NCI-H2029 treated with DMSO at 0.1 percent for 48 hours (cell line): ENCODE measurements around the gene ABCB10.
"Not testable (repeated sequence)": the region's sequence is repeated elsewhere in the genome, so short reads cannot be mapped to it uniquely, and the experiment has no call there.

Experiments
- DNase-seq: peaks from one replicate; lab custom pipeline; 2025; lab: John Stamatoyannopoulos, UW

Gene ABCB10

DNA sequence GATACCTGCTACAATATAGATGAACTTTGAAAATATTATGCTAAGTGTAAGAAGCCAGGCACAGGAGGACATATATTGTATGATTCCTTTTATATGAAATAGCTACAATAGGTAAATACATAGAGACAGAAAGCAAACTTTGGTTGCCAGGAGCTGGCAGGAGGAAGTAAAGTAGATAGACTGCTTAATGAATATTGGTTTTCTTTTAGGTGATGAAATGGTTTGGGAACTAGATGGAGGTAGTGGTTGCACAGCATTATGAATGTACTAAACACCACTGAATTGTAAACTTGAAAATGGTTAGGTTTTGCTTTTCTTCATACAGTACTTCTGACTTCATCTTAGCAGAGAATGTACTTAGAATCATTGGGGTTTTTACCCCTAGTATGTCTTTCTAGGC is 21.5 kb downstream of the ABCB10 start:
- no peak for DNase-seq

DNA sequence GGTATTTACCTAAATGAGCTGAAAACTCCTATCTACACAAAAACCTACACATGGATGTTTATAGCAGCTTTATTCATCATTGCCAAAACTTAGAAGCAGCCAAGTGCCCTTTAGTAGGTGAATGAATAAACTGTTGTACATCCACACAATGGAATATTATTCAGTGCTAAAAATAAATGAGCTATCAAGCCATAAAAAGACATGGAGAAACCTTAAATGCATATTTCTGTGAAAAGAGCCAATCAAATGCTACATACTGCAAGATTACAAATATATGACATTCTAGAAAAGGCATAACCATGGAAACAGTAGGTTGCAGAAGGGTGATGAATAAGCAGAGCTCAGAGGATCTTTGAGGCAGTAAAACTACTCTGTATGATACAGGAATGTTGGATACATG is 23.3 kb downstream of the ABCB10 start:
- no peak for DNase-seq

DNA sequence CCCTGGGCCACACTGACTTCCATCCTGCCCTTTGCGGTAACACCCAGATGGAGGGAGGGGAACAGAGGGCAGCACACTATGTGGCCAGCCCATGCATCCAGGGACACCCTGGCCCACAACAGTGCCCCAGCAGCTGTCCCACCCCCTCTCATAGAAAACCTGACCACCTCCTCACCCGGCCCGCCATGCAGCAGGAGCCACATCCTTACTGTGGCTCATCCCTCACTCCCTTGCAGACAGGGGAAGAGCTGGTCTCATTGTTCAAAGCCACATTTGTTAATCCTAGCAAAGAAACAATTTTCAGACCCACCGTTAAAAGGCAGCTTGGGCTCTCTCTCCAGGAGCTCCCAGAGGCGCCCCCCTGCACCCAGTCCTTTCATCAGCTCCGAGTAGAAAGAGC is 27.2 kb downstream of the ABCB10 start:
- DNase-seq: no peak

DNA sequence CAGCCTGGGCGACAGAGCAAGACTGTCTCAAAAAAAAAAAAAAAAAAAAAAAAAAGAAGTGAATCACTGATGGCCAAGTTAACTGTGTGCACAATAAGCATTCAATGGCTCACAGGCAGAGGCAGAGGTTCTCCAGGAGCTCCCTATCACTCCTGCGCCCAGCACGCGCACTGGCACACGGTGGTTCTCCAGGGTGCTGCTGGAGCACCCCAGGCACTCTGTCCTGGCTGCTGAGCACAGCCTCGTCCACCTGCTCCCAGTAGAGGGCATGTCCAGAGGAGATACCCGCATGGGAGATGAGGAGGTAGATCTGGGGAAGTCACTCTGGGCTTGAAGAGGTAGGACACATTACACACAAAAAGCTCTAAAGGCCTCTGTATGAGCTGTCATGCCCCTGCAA is 28.9 kb downstream of the ABCB10 start:
- DNase-seq: no peak

DNA sequence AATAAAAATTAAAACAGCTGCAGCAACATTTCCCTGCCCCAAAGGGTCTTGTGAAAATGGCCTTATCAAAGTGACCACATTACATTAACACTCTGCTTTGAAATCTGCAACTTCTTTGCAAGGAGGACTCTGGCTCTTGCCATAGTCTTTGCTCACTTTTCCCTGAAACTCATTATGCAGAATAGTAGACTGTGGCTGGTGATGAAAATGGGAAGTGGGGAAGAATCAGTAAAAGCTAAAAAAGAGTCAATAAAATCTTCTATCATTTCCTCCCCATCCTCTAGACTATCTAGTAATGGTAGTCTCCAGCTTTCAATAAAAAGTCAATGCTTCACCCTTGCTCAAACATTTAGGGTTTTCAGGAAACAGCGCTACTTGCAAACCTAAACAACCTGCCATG is 31.8 kb downstream of the ABCB10 start:
- no peak for DNase-seq

DNA sequence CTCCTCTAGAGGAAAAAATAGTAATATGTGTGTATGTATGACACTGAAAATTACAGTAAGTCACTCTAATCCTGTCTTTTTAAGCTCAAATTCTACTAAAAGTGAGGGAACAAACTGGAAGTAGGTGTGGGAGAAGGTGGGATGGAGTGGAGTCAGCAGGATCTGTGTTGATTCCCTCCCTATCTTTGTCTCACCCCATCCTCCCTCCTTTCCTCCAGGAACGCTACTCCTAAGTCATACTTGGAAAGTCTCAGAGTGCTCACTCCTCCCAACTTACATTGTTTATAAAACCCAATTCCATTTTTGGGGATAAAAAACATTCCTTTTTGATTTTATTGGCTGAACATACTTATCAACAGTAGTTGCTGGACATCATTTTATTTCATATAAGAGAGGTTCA is 35.5 kb downstream of the ABCB10 start:
- DNase-seq: no peak

DNA sequence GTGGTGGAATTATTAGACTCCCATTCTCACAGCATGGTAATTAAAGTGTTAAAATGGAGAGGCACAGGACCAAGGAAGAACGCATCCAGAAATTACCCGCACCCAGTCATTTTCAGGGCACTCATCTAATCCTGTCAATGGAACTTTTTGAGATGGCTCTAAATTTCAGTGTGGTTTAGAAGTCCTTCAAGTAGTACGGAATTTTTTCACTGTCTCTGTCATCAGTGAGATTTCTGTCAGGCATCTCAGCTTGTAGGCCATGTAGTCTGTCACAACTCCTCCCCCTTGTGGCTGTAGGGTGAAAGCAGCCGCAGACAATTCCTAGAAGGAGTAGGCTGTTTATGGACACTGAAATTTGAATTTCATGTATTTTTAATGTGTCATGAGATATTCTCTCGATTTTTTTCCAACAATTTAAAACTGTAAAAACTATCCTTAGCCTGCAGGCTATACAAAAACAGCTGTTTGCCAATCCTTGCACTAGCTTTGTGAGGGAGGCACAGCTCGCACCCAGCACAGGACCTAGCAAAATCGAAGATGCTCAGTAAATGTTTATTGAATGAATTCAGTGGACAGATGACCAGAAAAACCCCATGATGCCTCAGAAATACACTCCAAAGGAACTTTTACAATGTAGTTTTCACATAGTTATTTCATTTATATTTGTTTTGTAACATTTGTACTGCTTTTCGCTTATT is 43.8 kb downstream of the ABCB10 start:
- DNase-seq: peak; percentile 36

DNA sequence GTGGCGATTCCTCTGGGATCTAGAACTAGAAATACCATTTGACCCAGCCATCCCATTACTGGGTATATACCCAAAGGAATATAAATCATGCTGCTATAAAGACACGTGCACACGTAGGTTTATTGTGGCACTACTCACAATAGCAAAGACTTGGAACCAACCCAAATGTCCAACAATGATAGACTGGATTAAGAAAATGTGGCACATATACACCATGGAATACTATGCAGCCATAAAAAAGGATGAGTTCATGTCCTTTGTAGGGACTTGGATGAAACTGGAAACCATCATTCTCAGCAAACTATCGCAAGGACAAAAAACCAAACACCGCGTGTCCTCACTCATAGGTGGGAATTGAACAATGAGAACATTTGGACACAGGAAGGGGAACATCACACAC is 46.9 kb downstream of the ABCB10 start:
- DNase-seq: not testable (repeated sequence)

DNA sequence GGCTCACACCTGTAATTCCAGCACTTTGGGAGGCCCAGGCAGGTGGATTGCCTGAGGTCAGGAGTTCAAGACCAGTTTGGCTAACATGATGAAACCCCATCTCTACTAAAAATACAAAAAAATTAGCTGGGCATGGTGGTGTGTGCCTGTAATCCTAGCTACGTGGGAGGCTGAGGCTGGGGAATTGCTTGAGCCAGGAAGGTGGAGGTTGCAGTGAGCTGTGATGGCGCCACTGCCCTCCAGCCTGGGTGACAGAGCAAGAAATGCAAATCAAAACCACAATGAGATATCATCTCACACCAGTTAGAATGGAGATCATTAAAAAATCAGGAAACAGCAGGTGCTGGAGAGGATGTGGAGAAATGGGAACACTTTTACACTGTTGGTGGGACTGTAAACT is 47.3 kb downstream of the ABCB10 start:
- DNase-seq: not testable (repeated sequence)

DNA sequence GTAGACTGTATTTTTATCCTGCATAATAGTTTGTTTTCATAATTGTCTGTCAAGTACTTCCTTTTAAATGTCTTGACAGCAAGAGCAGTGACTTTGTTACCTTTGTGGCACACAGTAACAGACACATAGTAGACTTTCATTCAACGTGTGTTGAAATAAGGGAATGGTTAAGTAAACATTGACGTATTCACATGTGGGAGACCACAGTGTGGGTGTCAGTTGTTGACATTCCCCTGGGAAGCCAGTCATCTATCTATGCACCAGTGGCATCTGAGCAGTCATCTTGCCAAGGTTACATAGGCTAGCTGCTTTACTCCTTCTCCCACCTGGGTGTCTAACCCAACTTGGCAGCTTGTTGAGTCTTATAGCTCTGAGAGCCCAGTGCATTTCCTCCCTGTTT is 48.9 kb downstream of the ABCB10 start:
- DNase-seq: no peak

DNA sequence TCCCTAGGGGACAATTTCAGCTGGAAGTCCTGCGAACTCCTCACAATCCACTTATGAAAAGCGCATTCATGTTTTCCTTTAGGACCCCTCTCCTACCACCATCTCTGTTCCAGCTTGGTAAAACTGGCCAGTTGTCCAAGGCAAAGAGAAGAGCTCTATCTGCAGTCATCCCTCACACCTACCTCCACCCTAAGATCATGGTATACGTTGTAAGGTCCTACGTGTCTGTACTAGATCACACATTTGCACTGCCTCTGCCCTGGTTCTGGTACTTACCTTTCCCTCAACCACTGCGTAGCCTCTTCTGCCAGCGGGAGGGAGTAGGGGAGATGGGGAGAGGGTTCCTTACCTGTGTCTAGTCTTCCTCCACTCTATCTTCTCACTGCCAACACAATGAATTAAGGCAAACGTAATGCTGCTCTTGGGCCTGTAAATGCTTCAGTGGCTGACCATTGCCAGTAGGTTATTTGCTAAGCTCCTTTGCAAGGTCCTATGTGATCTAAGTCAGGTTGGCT is 49.6 kb downstream of the ABCB10 start:
- no peak for DNase-seq

DNA sequence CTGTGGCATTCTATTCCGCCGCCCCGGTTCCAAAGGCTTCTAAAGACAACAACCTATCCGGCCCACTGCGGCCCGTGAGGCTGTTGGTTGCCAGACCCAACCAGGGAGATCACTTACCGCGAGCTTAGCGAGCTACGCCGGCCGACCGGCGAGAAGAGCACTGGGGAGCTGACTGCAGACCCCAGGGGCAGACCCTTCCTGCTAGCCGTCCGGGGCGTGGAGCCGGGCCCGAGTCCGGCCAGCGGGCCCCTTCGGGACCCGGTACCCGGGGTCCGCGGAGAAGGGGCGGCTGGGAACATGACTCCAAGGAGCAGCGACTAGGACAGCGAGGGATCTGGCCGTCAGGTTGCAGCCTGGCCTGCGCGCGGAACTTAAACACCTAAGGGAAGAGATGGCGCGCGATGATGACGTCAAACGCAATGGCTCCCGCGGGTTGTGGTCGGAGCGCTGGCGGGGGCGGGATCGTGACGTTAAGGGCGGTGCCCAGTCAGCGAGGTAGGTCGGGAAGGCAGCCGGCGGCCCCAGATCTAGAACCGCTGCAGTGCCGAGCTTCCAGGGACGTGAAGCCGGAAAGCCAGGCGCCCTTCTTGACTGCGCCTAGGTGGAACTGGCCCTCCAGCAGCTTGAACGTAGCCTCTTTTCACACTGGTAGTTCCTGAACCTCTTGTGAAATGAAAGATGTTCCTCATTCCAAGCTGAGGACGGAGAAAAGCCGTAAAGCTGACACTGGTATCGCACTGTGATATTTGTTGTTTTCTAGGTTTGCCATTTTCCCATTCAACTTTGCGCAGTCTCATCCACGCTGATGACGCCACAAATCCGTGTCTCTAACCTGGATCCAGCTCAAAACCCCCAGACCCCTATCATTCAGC is 50.3 kb downstream of the ABCB10 start, which contains the start of gene NUP133:
NUP133 (minus strand) TSS at position 391 of the 872 bp plus-strand sequence; CDS start at position 299, 92 bp downstream.
- peak; percentile 86 for DNase-seq

DNA sequence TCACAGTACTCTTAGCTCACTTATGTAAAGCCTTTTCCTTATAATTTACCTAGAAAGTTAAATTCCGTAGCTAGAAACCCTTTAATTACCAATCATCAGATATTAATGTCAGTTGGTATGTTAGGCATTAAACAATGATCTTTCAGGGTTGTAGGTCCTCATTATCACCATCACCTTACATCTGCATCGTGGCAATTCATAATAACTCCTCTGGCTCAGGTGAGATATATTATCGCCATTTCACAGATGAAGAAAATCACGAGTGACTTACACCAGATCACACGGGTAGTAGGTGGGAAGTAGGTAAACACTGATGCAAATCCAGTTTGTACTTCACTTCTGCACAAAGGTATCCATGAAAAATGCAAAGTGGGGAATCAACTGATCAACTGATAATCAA is 51.0 kb downstream of the ABCB10 start:
- DNase-seq: no peak

DNA sequence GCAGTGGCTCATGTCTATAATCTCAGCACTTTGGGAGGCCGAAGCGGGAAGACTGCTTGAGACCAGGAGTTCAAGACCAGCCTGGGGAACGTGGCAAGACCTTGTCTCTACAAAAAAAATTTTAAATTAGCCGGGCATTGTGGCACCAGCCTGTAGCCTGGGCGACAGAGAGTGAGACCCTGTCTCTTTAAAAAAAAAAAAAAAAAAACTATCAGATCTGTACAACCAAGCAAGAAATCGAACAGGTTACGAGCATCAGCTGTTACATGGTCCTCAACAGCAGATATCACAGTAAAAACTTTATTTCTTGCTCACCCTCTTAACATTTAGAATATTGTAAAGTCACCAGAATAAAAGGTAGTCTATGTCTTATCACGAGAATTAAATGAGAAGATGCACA is 51.9 kb downstream of the ABCB10 start:
- DNase-seq: no peak

DNA sequence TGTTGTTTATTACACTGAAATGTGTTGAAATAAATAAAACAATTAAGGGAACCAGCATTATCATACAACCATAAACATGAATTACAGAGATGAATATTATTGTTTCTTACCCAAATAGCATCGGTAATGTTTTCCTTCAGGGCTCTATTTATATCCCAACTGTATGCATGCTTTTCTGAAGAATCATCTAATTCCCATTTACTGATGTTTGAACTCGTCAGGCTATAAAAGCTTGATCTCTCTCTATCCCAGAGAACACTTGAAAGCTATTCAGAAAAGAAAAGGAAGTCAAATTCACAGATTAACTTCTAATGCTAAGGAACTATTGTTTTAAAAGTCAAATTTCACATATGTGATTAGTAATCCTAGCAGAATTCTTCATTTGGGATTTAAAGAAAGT is 62.7 kb downstream of the ABCB10 start:
- DNase-seq: no peak

DNA sequence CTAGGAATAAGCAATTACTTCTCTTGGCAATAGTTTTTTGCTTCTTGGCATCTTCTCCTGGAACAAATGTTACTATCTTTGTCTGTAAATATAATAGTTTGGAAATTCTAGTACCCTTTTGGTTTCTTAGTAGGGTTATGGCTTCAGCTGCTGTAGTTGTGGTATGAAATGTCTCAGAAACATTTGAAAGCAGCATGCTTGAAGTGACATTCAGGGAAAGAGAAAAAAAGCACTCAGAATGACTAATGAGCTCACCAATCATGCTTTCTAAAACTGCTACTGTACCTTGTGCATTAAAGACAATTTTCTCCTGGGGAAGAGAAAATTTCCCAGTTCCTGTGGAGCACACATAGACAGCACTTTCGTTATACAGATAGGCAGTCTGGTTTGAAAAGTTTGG is 71.3 kb downstream of the ABCB10 start:
- DNase-seq: no peak

DNA sequence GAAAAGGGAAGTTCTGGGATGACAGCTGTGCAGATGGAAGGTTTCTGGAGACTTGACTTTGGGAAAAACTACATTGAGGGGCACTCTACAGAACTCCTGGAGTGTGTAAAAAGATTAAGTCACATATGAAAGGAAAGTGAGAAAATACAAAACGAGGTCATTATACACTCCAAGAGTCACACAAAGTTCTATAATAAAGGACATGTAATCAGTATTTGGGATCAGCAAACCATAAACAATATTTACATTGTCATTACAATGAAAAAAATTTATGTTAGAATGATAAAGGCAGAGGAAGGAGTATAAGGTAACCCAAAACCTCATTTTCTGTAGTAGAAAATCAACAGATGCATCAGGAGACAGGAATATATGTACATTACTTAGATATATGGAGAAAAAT is 73.2 kb downstream of the ABCB10 start:
- no peak for DNase-seq

DNA sequence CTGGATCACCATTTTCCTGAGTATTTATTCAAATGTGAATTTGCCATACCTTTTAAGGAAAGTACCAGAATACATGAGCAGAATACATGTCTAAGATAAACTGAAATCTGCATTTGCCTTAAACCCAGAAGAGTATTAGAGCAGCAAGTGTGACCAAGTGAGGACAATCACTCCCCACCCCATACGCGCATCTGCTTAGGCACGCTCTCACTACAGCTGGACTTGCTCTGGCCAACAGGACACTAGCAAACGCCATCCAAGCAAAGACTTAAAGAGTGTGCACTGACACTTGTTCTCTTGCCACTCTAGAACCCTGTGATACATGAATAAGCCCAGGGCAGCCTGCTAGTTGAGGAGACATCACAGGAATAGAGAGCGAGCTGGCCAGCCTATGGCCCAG is 76.0 kb downstream of the ABCB10 start:
- DNase-seq: no peak

DNA sequence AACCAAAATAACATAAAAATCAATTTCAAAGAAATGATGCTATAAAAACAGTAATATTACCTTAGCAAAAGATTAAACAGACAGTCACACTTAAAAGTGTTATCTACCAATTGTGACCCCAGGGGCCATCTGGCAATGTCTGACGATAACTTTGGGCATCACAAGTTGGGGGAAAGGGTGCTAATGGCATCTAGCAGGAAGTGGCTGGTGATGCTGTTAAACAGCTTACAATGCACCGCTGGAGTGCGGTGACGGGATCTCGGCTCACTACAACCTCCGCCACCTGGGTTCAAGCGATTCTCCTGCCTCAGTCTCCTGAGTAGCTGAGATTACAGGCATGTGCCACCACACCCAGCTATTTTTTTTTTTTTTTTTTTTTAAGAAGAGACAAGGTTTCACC is 78.0 kb downstream of the ABCB10 start:
- DNase-seq: no peak

DNA sequence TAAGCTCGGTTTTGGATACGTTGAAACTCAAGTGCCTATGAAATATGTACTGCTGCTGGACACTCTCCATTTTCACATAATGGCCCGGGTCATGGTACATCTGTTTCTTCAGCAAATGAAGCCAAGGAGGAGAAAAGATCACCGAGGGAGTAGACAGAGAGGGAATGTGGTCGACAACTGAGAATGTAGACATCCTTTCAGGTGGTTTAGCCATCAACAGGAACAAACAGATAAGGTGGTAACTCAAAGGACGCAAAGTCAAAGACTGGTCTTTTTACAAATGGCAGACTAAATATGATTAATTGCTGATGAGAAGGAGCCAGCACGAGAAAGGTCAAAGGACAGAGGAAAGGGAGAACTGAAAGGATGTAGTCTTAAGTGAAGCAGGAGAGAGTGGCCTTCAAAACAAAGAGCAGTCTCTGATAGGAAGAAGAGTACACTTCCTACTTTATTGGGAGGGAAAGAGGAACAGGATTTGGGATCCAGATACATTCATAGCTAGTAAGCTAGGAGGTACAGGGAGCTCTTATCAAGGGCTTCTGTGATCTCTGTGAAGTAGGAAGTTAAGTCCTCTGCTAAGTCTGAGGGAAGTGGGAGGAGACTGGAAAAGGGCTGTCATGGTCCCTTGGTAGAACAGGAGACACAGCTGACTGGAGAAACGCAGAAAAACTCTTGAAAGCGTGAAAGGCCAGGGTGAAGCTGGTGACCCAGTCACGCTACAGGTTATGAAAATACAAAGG is 78.7 kb downstream of the ABCB10 start:
- DNase-seq: no peak

DNA sequence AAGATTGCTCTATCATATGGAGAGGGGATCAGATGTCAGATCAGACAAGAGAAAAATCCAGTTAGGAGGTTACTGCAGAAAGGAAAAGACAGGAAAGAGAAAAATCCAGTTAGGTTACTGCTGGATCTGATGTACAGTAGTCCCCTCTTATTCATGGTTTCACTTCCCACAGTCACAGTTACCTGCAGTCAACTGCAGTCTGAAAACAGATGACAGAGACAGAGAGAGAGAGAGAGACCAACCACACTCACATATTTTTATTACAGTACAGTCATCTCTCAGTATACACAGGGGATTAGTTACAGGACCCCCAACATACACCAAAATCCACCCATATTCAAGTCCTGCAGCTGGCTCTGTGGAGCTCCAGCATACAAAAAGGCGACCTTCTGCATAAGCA is 79.7 kb downstream of the ABCB10 start:
- no peak for DNase-seq

DNA sequence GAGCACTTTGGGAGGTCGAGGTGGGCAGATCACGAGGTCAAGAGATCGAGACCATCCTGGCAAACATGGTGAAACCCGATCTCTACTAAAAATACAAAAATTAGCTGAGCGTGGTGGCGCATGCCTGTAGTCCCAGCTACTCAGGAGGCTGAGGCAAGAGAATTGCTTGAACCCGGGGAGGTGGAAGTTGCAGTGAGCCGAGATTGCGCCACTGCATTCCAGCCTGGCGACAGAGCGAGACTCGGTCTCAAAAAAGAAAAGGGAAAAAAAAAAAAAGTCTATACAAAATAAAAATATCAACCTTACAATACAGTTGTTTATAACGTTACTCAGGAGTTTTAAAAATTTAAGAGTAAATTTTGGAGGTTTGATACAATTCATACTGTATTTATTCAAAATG is 82.6 kb downstream of the ABCB10 start:
- DNase-seq: not testable (repeated sequence)

DNA sequence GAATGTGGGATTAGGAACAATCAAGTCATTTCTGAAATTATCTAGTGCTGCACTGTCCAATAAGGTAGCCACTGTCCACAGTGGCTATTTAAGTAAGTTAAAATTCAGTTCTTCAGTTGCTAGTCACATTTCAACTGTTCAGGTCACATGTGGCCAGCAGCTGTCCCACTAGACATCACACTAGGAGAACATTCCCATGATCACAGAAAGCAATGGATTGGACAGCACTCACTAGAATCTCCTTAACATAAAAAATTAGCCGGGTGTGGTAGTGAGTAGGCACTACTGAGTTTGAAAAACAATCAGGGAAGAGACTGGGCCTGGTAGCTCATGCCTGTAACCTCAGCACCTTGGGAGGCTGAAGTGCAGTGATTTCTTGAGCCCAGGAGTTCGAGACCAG is 84.0 kb downstream of the ABCB10 start:
- DNase-seq: no peak
